IMR-90 (cell line): ENCODE data around the gene ERCC4. TPM values are rescaled to one million over a fixed set of nuclear protein-coding genes. Genes with fewer than 3 reads are reported as not detected.

Experiments used
- ATAC-seq: fragments of 200-7000 bp; cut with Tn5 transposase; 2 replicates; pipeline ENCODE4 v1.9.1; 2020; ENCODE audit warnings: low read depth, mild to moderate bottlenecking, moderate library complexity
- BruUV-seq: library from RNA; stranded (reverse); fragments of 400-500 nt; replicated peaks from 2 replicates; lab custom pipeline; 2021; lab: Mats Ljungman, UMichigan
- CTCF ChIA-PET: fragments of 300-600 bp; formaldehyde crosslinking; extraction: SDS; loops from one replicate; lab custom pipeline; 2021; ENCODE audit warnings: antibody characterized with exemption; lab: Yijun Ruan, JAX
- POLR2A ChIA-PET: fragments of 300-600 bp; sonication (Branson Sonifier 250); formaldehyde crosslinking; loops from one replicate; lab custom pipeline; 2022; ENCODE audit warnings: antibody characterized with exemption; ENCODE audit not compliant: unreplicated experiment; lab: Charles Lee
- DNase-seq: peaks from one replicate; pipeline ENCODE4 v3.0.0; 2013
- H2AFZ ChIP-seq: replicated peaks from 2 replicates; pipeline ENCODE3; 2013; ENCODE audit warnings: low read length, mild to moderate bottlenecking; ENCODE audit not compliant: poor library complexity
- H2AK5ac ChIP-seq: 2 replicates; pipeline ENCODE4 v1.6.1; 2013; ENCODE audit warnings: low read depth, low read length, inconsistent platforms
- H2AK9ac ChIP-seq: replicated peaks from 2 replicates; pipeline ENCODE3; 2013; ENCODE audit warnings: mild to moderate bottlenecking, low read depth, low read length, moderate library complexity; ENCODE audit not compliant: poor library complexity
- H2BK120ac ChIP-seq: 2 replicates; pipeline ENCODE4 v1.6.1; 2013; ENCODE audit warnings: low read depth, low read length, inconsistent platforms
- H2BK15ac ChIP-seq: 3 replicates; pipeline ENCODE4 v1.6.1; 2013; ENCODE audit warnings: low read depth, low read length, inconsistent platforms
- H2BK20ac ChIP-seq: 2 replicates; pipeline ENCODE4 v1.6.1; 2013; ENCODE audit warnings: low read depth, mild to moderate bottlenecking, inconsistent platforms, low read length, moderate library complexity
- H2BK5ac ChIP-seq: 2 replicates; pipeline ENCODE4 v1.6.1; 2013; ENCODE audit warnings: mild to moderate bottlenecking, low read depth, low read length, inconsistent platforms; ENCODE audit not compliant: poor library complexity, severe bottlenecking
- H3K14ac ChIP-seq: replicated peaks from 2 replicates; pipeline ENCODE4 v1.6.1; 2013; ENCODE audit warnings: low read depth, low read length, inconsistent platforms
- H3K18ac ChIP-seq: 2 replicates; pipeline ENCODE4 v1.6.1; 2013; ENCODE audit warnings: low read depth, low read length, control low read depth
- H3K23ac ChIP-seq: 2 replicates; pipeline ENCODE4 v1.6.1; 2013; ENCODE audit warnings: low read depth, low read length, inconsistent platforms
- H3K27ac ChIP-seq: 2 replicates; pipeline ENCODE4 v1.5.1; 2013; ENCODE audit warnings: mild to moderate bottlenecking, control low read depth, low read length; ENCODE audit not compliant: insufficient read depth
- H3K27me3 ChIP-seq: 2 replicates; pipeline ENCODE4 v1.6.1; 2013; ENCODE audit warnings: low read length; ENCODE audit not compliant: control insufficient read depth, insufficient read depth
- H3K36me3 ChIP-seq: 2 replicates; pipeline ENCODE4 v1.6.1; 2013; ENCODE audit warnings: low read length, mixed read lengths; ENCODE audit not compliant: control insufficient read depth, insufficient read depth
- H3K4ac ChIP-seq: 2 replicates; pipeline ENCODE4 v1.6.1; 2013; ENCODE audit warnings: low read depth, low read length, inconsistent platforms
- H3K4me1 ChIP-seq: 2 replicates; pipeline ENCODE4 v1.6.1; 2013; ENCODE audit warnings: low read length, mixed read lengths; ENCODE audit not compliant: control insufficient read depth, insufficient read depth
- H3K4me2 ChIP-seq: 2 replicates; pipeline ENCODE4 v1.6.1; 2013; ENCODE audit warnings: low read depth, mild to moderate bottlenecking, control low read depth, low read length, moderate library complexity
- H3K4me3 ChIP-seq: 2 replicates; pipeline ENCODE4 v1.5.1; 2013; ENCODE audit warnings: low read depth, mild to moderate bottlenecking, control low read depth, low read length, moderate library complexity; ENCODE audit not compliant: insufficient read depth
- H3K56ac ChIP-seq: 2 replicates; pipeline ENCODE4 v1.6.1; 2013; ENCODE audit warnings: low read length, inconsistent platforms; ENCODE audit not compliant: insufficient read depth; ENCODE audit errors: extremely low read depth
- H3K79me1 ChIP-seq, 2 experiments: 2 replicates each; pipeline ENCODE4 v1.6.1; 2013; ENCODE audit warnings: low read length in 2 of 2, inconsistent platforms in 1 of 2, low read depth in 1 of 2
- H3K9ac ChIP-seq: 2 replicates; pipeline ENCODE4 v1.6.1; 2013; ENCODE audit warnings: low read depth, low read length, control low read depth
- H3K9me1 ChIP-seq: 2 replicates; pipeline ENCODE4 v1.6.1; 2013; ENCODE audit warnings: low read length, inconsistent platforms; ENCODE audit not compliant: insufficient read depth
- H3K9me3 ChIP-seq: 2 replicates; pipeline ENCODE4 v1.6.1; 2013; ENCODE audit warnings: low read length; ENCODE audit not compliant: control insufficient read depth, insufficient read depth
- H4K20me1 ChIP-seq: 2 replicates; pipeline ENCODE4 v1.6.1; 2013; ENCODE audit warnings: low read length, inconsistent platforms; ENCODE audit not compliant: insufficient read depth
- H4K5ac ChIP-seq: 2 replicates; pipeline ENCODE4 v1.6.1; 2013; ENCODE audit warnings: mild to moderate bottlenecking, low read depth, low read length, control low read depth
- H4K8ac ChIP-seq, 2 experiments: 2 replicates each; pipeline ENCODE4 v1.6.1; 2013; ENCODE audit warnings: low read depth in 2 of 2, low read length in 2 of 2, control low read depth in 1 of 2, inconsistent platforms in 1 of 2
- H4K91ac ChIP-seq: 2 replicates; pipeline ENCODE4 v1.6.1; 2013; ENCODE audit warnings: low read depth, low read length, inconsistent platforms; ENCODE audit not compliant: insufficient read depth
- BHLHE40 ChIP-seq: fragments of 150-350 bp; IDR thresholded peaks from 2 replicates; pipeline ENCODE4 v1.6.1; 2016; ENCODE audit warnings: mild to moderate bottlenecking, low read depth, low read length
- CEBPB ChIP-seq: IDR thresholded peaks from 2 replicates; pipeline ENCODE4 v1.6.1; 2012; ENCODE audit warnings: low read depth, low read length, improper control_type of control experiment
- CHD1 ChIP-seq: IDR thresholded peaks from 2 replicates; pipeline ENCODE4 v1.6.1; 2012; ENCODE audit warnings: low read depth, low read length, improper control_type of control experiment
- FOS ChIP-seq: fragments of 150-350 bp; IDR thresholded peaks from 2 replicates; pipeline ENCODE4 v1.6.1; 2016; ENCODE audit warnings: low read depth, low read length
- RAD21 ChIP-seq: IDR thresholded peaks from 2 replicates; pipeline ENCODE4 v1.6.1; 2012; ENCODE audit warnings: low read length, improper control_type of control experiment
- RFX5 ChIP-seq: IDR thresholded peaks from 2 replicates; pipeline ENCODE4 v1.8.0; 2012; ENCODE audit warnings: low read depth, mild to moderate bottlenecking, low read length, moderate library complexity
- SMC3 ChIP-seq: fragments of 150-350 bp; IDR thresholded peaks from 2 replicates; pipeline ENCODE4 v1.6.1; 2016; ENCODE audit warnings: low read depth, mild to moderate bottlenecking, antibody characterized with exemption, low read length, moderate library complexity
- WGBS, 2 experiments: methylation state at CpG; one replicate each; pipeline versions ENCODE4 v1.1.5 to v1.1.7; 2013; ENCODE audit warnings: missing lambda C conversion rate in 2 of 2; ENCODE audit not compliant: insufficient read length in 1 of 2; ENCODE audit errors: extremely low coverage in 2 of 2; 5-methylcytosine and 5-hydroxymethylcytosine counted together
- dilution Hi-C: fragments of 300-500 bp; cut with HindIII; formaldehyde crosslinking; loops from one replicate; pipeline ENCODE4 v1.14.3; 2018; ENCODE audit warnings: low sequenced_read_pairs; ENCODE audit not compliant: unreplicated experiment
- in situ Hi-C: fragments of 300-500 bp; cut with MboI; formaldehyde crosslinking; loops from 3 replicates; pipeline ENCODE4 v1.14.3; 2019; ENCODE audit warnings: low sequenced_read_pairs, inconsistent platforms, mixed read lengths
- intact Hi-C: fragments of 100-400 bp; cut with micrococcal nuclease; formaldehyde crosslinking; loops from 2 replicates; pipeline ENCODE4 v1.10.0; 2022
- polyA plus RNA-seq, 3 experiments: library from polyadenylated mRNA; depleted of rRNA; stranded (reverse); fragments of >200 nt; gene quantifications; 2 replicates each; pipeline ENCODE4 v1.2.3, GENCODE V29; 2012; ENCODE audit warnings: low replicate concordance in 1 of 3
- total RNA-seq: library from RNA; depleted of rRNA; stranded (reverse); fragments of >200 nt; gene quantifications from 2 replicates; pipeline ENCODE4 v1.2.3, GENCODE V29; 2012
- TF ChIP-seq, protein P1 (sequence below): fragments of 150-350 bp; IDR thresholded peaks from 2 replicates; pipeline ENCODE4 v1.6.1; 2017; ENCODE audit warnings: mild to moderate bottlenecking, antibody characterized with exemption, low read length, low read depth

ERCC4 gene
- total and polyA plus RNA-seq, 2 of the 4 experiments (the other 2 are of a cell fraction): 2.9 to 19.2 TPM

DNA sequence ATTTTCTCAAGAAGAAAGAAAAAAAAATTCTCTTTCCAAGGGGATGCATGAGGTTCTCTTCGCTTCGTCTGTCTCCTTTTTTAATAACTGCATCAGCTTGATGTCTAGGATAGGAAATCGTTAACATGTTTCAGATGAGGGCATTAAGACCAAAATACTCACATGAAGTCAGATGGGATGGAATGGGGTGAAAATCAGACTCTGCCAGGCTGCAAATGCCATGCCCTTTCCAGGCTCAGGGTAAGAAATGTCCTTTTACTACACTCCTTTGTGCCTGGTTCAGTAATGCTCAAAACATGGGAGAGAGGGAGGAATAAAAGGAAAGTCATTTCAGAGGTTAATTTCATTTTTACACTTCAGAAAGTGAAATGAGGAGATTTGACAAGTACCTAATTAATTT, 21.7 kb upstream of the ERCC4 start:
- Histone ChIP-seq H3K4me1 (no peaks in the 10 kb centered on the region; the same call in 1 of the 2 replicates), H3K9me1 (no peaks in the 10 kb centered on the region; the same call in 1 of the 2 replicates), H2AK5ac (no peak overlapping the region), H2BK120ac (no peak overlapping the region), H3K18ac (no peak overlapping the region), H4K5ac (no peak overlapping the region), H3K4ac (no peak overlapping the region), H3K23ac (no peak overlapping the region), H2BK15ac (no peak overlapping the region), H4K8ac (no peak overlapping the region), H3K27ac (no peak overlapping the region), H3K36me3 (no peaks in the 10 kb centered on the region), H4K91ac (no peak overlapping the region), H4K20me1 (no peaks in the 10 kb centered on the region), H3K14ac (no peak overlapping the region), H3K9me3 (no peaks in the 10 kb centered on the region), H3K4me3 (no peak overlapping the region), H2BK20ac (no peak overlapping the region), H2BK5ac (no peak overlapping the region), H2AFZ (no peak overlapping the region), H3K79me1 (no peaks in the 10 kb centered on the region), H3K27me3 (no peaks in the 10 kb centered on the region; the same call in 1 of the 2 replicates), H3K9ac (no peak overlapping the region), H3K4me2 (no peak overlapping the region), H3K56ac (no peak overlapping the region), H2AK9ac (no peak overlapping the region)
- CTCF ChIA-PET: no interaction called here
- intact Hi-C loops: no loop called here
- ATAC-seq (no peak), DNase-seq (no peak)
- no CpG with 5 or more reads among the region's 3 CpGs for WGBS, 2 experiments
- no TSS peak for BruUV-seq
- POLR2A ChIA-PET: no interaction called here
- dilution Hi-C loops: no loop called here
- in situ Hi-C loops: loop anchor here (25.0 kb wide), 1 partner anchor 1436 kb away; no protein-coding TSS in a partner anchor
- TF ChIP-seq FOS (no peak), SMC3 (no peak), BHLHE40 (no peak), RFX5 (no peak), RAD21 (no peak), CEBPB (no peak), CHD1 (no peak)
- TF ChIP-seq, protein P1, sequence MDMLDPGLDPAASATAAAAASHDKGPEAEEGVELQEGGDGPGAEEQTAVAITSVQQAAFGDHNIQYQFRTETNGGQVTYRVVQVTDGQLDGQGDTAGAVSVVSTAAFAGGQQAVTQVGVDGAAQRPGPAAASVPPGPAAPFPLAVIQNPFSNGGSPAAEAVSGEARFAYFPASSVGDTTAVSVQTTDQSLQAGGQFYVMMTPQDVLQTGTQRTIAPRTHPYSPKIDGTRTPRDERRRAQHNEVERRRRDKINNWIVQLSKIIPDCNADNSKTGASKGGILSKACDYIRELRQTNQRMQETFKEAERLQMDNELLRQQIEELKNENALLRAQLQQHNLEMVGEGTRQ: no peak
